Measurements from ENCODE around the gene PLA2G4E.

Gene PLA2G4E

DNA sequence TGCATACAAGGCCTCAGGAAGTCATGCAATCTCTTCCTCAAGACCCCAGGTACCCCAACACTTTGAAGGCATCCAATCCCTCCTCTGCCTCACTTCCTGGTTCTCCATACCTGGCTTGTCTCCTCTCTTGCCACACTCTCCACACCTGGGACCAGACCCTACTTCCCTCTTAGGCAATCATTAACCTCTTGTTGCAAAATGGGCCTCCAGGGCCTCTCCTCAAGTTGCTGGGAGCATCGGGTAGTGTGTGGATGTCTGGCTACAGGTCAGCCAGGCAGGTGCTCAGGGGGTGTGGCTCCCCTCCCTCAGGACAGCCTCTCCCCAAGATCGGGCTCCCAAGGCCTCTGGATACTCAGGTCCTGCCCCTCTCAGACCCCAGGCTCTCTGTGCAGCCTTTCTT, 8.6 kb downstream of the PLA2G4E start:
- H3K4me3 ChIP-seq (ENCODE audit: low read depth, low read length), result no peak overlapping the region
- TF ChIP-seq, protein P1, sequence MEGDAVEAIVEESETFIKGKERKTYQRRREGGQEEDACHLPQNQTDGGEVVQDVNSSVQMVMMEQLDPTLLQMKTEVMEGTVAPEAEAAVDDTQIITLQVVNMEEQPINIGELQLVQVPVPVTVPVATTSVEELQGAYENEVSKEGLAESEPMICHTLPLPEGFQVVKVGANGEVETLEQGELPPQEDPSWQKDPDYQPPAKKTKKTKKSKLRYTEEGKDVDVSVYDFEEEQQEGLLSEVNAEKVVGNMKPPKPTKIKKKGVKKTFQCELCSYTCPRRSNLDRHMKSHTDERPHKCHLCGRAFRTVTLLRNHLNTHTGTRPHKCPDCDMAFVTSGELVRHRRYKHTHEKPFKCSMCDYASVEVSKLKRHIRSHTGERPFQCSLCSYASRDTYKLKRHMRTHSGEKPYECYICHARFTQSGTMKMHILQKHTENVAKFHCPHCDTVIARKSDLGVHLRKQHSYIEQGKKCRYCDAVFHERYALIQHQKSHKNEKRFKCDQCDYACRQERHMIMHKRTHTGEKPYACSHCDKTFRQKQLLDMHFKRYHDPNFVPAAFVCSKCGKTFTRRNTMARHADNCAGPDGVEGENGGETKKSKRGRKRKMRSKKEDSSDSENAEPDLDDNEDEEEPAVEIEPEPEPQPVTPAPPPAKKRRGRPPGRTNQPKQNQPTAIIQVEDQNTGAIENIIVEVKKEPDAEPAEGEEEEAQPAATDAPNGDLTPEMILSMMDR (IDR thresholded peaks at IDR 0.05; ENCODE audit: low read depth, low read length), result no peak
- in situ Hi-C loops (cut with HindIII; ENCODE audit: low sequenced_read_pairs), result no loop called here
- DNase-seq (ENCODE audit: low read depth, low spot score), result no peak

DNA sequence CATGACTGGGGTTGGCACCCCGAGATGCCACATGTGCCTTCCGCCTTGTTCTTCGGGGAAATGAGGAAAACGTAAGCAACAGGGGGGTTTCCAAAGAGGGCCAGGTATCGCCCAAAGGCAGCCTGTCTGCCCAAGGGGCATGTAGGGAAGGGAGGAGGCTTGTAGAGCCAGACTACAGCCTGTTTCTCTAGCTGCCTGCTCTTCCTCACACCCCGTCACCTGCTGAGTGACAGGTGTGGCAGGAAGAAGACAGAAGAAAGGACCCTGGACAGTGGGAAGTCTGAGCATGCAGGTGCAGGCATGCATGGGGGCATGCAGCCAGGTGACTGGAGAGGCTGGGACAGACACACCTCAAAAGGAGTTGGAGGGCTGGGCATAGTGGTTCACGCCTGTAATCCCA, 9.8 kb downstream of the PLA2G4E start:
- DNase-seq (ENCODE audit: low read depth, low spot score), result no peak
- no peak overlapping the region for H3K4me3 ChIP-seq (ENCODE audit: low read depth, low read length)
- TF ChIP-seq, protein P1 (IDR thresholded peaks at IDR 0.05; ENCODE audit: low read depth, low read length), result no peak
- in situ Hi-C loops (cut with HindIII; ENCODE audit: low sequenced_read_pairs), result no loop called here

DNA sequence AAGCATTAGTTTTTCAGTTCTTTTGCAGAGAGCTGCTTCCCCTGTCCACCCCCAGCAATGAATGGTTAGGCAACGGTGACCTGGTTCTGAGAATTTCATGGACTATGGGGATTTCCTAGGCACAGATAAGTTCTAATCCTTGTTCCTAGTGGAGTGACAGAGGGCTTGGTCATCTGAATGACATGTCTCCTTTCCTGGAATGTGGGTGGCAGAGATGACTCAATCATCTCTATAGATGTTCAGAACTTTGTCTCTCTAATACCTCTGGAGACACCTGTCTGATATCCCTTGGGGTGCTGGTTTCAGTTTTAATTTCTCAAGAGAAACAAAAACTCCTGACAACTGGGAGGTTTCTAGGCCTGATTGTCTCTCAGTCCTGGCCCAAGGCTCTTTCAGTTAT, 10.4 kb downstream of the PLA2G4E start:
- H3K4me3 ChIP-seq (ENCODE audit: low read depth, low read length), result no peak overlapping the region
- TF ChIP-seq, protein P1 (IDR thresholded peaks at IDR 0.05; ENCODE audit: low read depth, low read length), result no peak
- DNase-seq (ENCODE audit: low read depth, low spot score), result no peak
- in situ Hi-C loops (cut with HindIII; ENCODE audit: low sequenced_read_pairs), result no loop called here

DNA sequence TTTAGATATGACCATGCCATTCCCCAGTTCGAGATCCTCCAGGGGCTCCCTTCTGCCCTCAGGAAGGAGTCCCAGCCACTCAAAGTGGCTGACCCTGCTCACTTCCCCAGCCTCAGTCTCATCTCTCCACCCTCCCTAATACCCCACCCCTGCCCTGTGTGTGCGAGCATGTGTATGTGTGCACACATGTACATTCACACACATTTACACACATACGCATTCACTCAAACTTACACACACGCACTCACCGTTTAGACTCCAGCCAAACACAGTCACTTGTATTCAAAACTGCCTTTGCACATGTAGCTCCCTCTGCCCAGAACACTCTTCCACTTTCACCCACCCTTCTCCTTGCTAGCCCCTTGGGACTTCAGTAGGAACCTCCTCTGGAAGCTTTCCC, 11.4 kb downstream of the PLA2G4E start:
- in situ Hi-C loops (cut with HindIII; ENCODE audit: low sequenced_read_pairs), result no loop called here
- no peak overlapping the region for H3K4me3 ChIP-seq (ENCODE audit: low read depth, low read length)
- TF ChIP-seq, protein P1 (IDR thresholded peaks at IDR 0.05; ENCODE audit: low read depth, low read length), result no peak
- no peak for DNase-seq (ENCODE audit: low read depth, low spot score)

DNA sequence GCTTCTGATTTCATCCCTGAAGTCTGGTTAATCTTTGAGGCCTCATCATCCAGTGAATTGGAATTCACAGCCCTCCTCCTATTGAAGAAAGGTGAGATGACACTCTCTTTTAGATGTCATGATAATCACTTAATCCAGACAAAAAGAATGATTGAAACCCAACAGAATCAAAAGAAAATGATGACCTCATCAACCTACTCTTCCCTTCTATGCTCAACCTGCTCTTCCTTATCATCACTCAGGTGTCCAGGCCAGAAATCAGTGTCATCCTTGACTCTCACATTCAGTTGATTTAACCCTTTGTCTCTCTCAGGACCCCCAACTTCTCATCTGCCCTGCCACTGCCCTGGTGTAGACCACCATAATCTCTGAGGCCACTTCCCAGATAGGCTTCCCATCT, 11.8 kb downstream of the PLA2G4E start:
- DNase-seq (ENCODE audit: low read depth, low spot score), result no peak
- no peak overlapping the region for H3K4me3 ChIP-seq (ENCODE audit: low read depth, low read length)
- in situ Hi-C loops (cut with HindIII; ENCODE audit: low sequenced_read_pairs), result no loop called here
- TF ChIP-seq, protein P1 (IDR thresholded peaks at IDR 0.05; ENCODE audit: low read depth, low read length), result no peak

DNA sequence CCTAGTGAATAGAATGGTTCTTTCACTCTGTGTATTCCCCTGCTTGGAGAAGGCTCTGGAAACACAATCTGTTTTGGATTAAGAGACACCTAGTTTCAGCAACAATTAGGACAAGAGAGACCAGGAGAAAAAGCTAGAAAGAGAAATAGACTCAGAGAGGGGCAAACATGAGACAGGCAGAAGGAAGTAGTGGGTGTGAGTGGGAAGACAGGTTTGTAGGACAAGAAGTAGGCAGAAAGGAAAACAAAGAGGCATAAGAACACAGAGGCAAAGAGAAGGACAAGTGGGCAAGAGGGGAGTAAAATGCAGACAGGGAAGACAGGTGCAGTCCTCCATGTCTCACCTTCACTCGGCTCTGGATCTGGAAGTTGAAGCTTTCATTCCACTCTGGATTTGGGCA, 13.5 kb downstream of the PLA2G4E start:
- in situ Hi-C loops (cut with HindIII; ENCODE audit: low sequenced_read_pairs), result no loop called here
- DNase-seq (ENCODE audit: low read depth, low spot score), result no peak

More for the DNA sequence above, 13.5 kb downstream of the PLA2G4E start:
- no peak overlapping the region for H3K4me3 ChIP-seq (ENCODE audit: low read depth, low read length)
- TF ChIP-seq, protein P1 (IDR thresholded peaks at IDR 0.05; ENCODE audit: low read depth, low read length), result no peak
